Occipital lobe (tissue), 2 donors: ENCODE results near the gene DUSP1. TPM values are rescaled to one million over a fixed set of nuclear protein-coding genes. Genes with fewer than 3 reads are reported as not detected.

Source experiments
- DNase-seq: peaks from one replicate; lab custom pipeline; 2025; lab: John Stamatoyannopoulos, UW
- total RNA-seq: library from RNA; depleted of rRNA; stranded (reverse); fragments of >200 nt; gene quantifications from one replicate; pipeline ENCODE4 v1.2.3, GENCODE V29; 2014

The DUSP1 gene
- total RNA-seq, 1 donor from 2014 or later: 54.1 TPM

GRCh38 chr5:172744123-172745104 lies 26.6 kb downstream of the DUSP1 start:
- no peak for DNase-seq

GRCh38 chr5:172743112-172743959 lies 27.7 kb downstream of the DUSP1 start:
- no peak for DNase-seq

- DNase-seq: no peak
Observed at GRCh38 chr5:172741206-172741582, 29.8 kb downstream of the DUSP1 start.

GRCh38 chr5:172740428-172741205 lies 30.4 kb downstream of the DUSP1 start:
- no peak for DNase-seq

- DNase-seq: no peak
Observed at GRCh38 chr5:172739375-172739774, 31.6 kb downstream of the DUSP1 start.

- DNase-seq: no peak
Observed at GRCh38 chr5:172736508-172737135, 34.4 kb downstream of the DUSP1 start.

GRCh38 chr5:172735141-172735831 lies 35.7 kb downstream of the DUSP1 start:
- DNase-seq: no peak

GRCh38 chr5:172733974-172734346 lies 37.0 kb downstream of the DUSP1 start:
- no peak for DNase-seq

- no peak for DNase-seq
Observed at GRCh38 chr5:172733131-172733973, 37.6 kb downstream of the DUSP1 start.

GRCh38 chr5:172732201-172732865 lies 38.7 kb downstream of the DUSP1 start:
- no peak for DNase-seq

GRCh38 chr5:172731680-172732074 lies 39.3 kb downstream of the DUSP1 start:
- no peak for DNase-seq

GRCh38 chr5:172730981-172731679 lies 39.9 kb downstream of the DUSP1 start:
- DNase-seq: no peak

GRCh38 chr5:172730222-172730621 lies 40.8 kb downstream of the DUSP1 start:
- no peak for DNase-seq

GRCh38 chr5:172729588-172729987 lies 41.4 kb downstream of the DUSP1 start:
- DNase-seq: no peak

- no peak for DNase-seq
Observed at GRCh38 chr5:172728481-172729241, 42.3 kb downstream of the DUSP1 start.

- no peak for DNase-seq
Observed at GRCh38 chr5:172727551-172727950, 43.4 kb downstream of the DUSP1 start.

- DNase-seq: no peak
Observed at GRCh38 chr5:172726966-172727365, 44.0 kb downstream of the DUSP1 start.

- DNase-seq: no peak
Observed at GRCh38 chr5:172725785-172726184, 45.2 kb downstream of the DUSP1 start.
